Neutrophil (primary cell): ENCODE measurements around the gene DHX8.
"Not testable (repeated sequence)": the region's sequence is repeated elsewhere in the genome, so short reads cannot be mapped to it uniquely, and the experiment has no call there.

Experiments
- H3K27ac ChIP-seq: fragments of 200-600 bp; sonication (generic); 2 replicates; pipeline ENCODE4 v1.5.1; 2016; ENCODE audit warnings: mild to moderate bottlenecking, moderate library complexity
- H3K27me3 ChIP-seq: fragments of 200-600 bp; sonication (generic); 2 replicates; pipeline ENCODE4 v1.6.0; 2016; ENCODE audit warnings: mild to moderate bottlenecking
- H3K36me3 ChIP-seq: fragments of 200-600 bp; sonication (generic); 2 replicates; pipeline ENCODE4 v1.5.1; 2017
- H3K4me1 ChIP-seq, 2 experiments: fragments of 200-600 bp in 1 of 2; sonication (generic) in 1 of 2; 1 replicate in 1 of 2; 2 replicates in 1 of 2; pipeline versions ENCODE4 v1.5.1 to v1.6.1; 2013 to 2016; ENCODE audit warnings: low read depth in 1 of 2, low read length in 1 of 2, mild to moderate bottlenecking in 1 of 2, moderate library complexity in 1 of 2; ENCODE audit not compliant: control insufficient read depth in 1 of 2, insufficient read depth in 1 of 2
- H3K4me3 ChIP-seq, 2 experiments: fragments of 200-600 bp in 1 of 2; sonication (generic) in 1 of 2; 1 replicate in 1 of 2; 2 replicates in 1 of 2; pipeline ENCODE4 v1.5.1; 2013 to 2016; ENCODE audit warnings: low read depth in 1 of 2, low read length in 1 of 2, mild to moderate bottlenecking in 1 of 2, moderate library complexity in 1 of 2
- H3K9me3 ChIP-seq: fragments of 200-600 bp; sonication (generic); 2 replicates; pipeline ENCODE4 v1.5.1; 2016
- TF ChIP-seq, protein P1 (sequence below): fragments of 200-600 bp; sonication (generic); IDR thresholded peaks from 2 replicates; pipeline ENCODE4 v1.5.1; 2016; ENCODE audit warnings: antibody characterized with exemption

The DHX8 gene

GRCh38 chr17:43482103-43483012 is 1.4 kb upstream of the DHX8 start:
- no peaks in the 10 kb centered on the region for H3K9me3 ChIP-seq
- H3K27ac ChIP-seq = no peak overlapping the region
- H3K4me3 ChIP-seq = no peak overlapping the region
- H3K4me1 ChIP-seq = peaks cover 19 to 23% of the 10 kb centered on the region in 2 experiments
- H3K27me3 ChIP-seq = no peaks in the 10 kb centered on the region
- no peaks in the 10 kb centered on the region for H3K36me3 ChIP-seq
- TF ChIP-seq, protein P1, sequence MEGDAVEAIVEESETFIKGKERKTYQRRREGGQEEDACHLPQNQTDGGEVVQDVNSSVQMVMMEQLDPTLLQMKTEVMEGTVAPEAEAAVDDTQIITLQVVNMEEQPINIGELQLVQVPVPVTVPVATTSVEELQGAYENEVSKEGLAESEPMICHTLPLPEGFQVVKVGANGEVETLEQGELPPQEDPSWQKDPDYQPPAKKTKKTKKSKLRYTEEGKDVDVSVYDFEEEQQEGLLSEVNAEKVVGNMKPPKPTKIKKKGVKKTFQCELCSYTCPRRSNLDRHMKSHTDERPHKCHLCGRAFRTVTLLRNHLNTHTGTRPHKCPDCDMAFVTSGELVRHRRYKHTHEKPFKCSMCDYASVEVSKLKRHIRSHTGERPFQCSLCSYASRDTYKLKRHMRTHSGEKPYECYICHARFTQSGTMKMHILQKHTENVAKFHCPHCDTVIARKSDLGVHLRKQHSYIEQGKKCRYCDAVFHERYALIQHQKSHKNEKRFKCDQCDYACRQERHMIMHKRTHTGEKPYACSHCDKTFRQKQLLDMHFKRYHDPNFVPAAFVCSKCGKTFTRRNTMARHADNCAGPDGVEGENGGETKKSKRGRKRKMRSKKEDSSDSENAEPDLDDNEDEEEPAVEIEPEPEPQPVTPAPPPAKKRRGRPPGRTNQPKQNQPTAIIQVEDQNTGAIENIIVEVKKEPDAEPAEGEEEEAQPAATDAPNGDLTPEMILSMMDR = no peak

GRCh38 chr17:43490621-43491020 is 6.8 kb downstream of the DHX8 start:
- H3K36me3 ChIP-seq = peaks cover 63% of the 10 kb centered on the region
- no peak overlapping the region for H3K4me3 ChIP-seq
- H3K27me3 ChIP-seq = no peaks in the 10 kb centered on the region
- peaks cover 11 to 13% of the 10 kb centered on the region in 2 experiments for H3K4me1 ChIP-seq
- no peak overlapping the region for H3K27ac ChIP-seq
- no peaks in the 10 kb centered on the region for H3K9me3 ChIP-seq
- TF ChIP-seq, protein P1 = no peak

GRCh38 chr17:43509440-43509839 is 25.7 kb downstream of the DHX8 start:
- not testable (repeated sequence) for H3K4me3 ChIP-seq, H3K4me1 ChIP-seq, H3K27me3 ChIP-seq, H3K9me3 ChIP-seq, H3K27ac ChIP-seq
- H3K36me3 ChIP-seq = peaks cover 100% of the 10 kb centered on the region

DNA sequence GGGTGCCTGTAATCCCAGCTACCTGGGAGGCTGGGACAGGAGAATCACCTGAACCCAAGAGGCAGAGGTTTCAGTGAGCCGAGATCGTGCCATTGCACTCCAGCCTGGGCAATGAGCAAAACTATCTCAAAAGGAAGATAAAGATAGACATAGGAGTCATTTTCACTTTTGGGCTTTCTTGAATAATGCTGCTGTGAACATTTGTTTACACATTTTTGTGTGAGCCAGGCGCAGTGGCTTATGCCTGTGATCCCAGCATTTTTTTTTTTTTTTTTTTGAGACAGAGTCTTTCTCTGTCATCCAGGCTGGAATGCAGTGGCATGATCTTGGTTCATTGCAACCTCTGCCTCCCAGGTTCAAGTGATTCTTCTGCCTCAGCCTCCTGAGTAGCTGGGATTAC is 27.4 kb downstream of the DHX8 start:
- H3K27ac ChIP-seq, H3K4me1 ChIP-seq, H3K27me3 ChIP-seq, H3K4me3 ChIP-seq, H3K9me3 ChIP-seq: not testable (repeated sequence)
- H3K36me3 ChIP-seq = peaks cover 98% of the 10 kb centered on the region

DNA sequence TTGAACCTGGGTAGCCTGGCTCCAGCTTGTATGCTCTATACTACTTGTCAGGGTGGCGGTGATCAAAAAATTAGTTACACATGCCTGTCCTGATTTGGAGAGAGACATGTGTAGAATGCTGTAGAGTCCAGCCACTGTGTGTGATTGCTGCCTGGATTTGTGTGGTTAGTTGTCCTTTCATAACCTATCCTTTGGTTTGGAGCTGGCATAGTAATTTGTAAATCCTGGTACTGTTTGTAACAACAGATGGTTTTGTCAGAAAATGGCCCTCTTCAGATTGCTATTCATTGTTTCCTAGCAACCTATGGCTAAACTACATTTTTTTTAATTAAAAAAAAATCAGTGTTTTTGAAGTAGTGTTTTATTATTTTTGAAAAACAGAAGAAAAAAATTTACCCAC is 31.9 kb downstream of the DHX8 start:
- peaks cover 98% of the 10 kb centered on the region for H3K36me3 ChIP-seq
- H3K4me1 ChIP-seq = no peaks in the 10 kb centered on the region
- H3K27me3 ChIP-seq = no peaks in the 10 kb centered on the region
- no peak overlapping the region for H3K27ac ChIP-seq
- TF ChIP-seq, protein P1 = no peak
- H3K9me3 ChIP-seq = no peaks in the 10 kb centered on the region
- H3K4me3 ChIP-seq = no peak overlapping the region

GRCh38 chr17:43517161-43517560 is 33.4 kb downstream of the DHX8 start:
- H3K4me3 ChIP-seq = no peak overlapping the region
- no peaks in the 10 kb centered on the region for H3K27me3 ChIP-seq
- peaks cover 4% of the 10 kb centered on the region for H3K9me3 ChIP-seq
- peaks cover 98% of the 10 kb centered on the region for H3K36me3 ChIP-seq
- TF ChIP-seq, protein P1 = no peak
- H3K4me1 ChIP-seq = no peaks in the 10 kb centered on the region
- no peak overlapping the region for H3K27ac ChIP-seq
